H1 (cell line): ENCODE data around the gene CRACDL. TPM values are rescaled to one million over a fixed set of nuclear protein-coding genes. Genes with fewer than 3 reads are reported as not detected.

Experiments used
- CTCF ChIA-PET: fragments of 300-600 bp; sonication (Branson Sonifier 250); formaldehyde crosslinking; loops from one replicate; lab custom pipeline; 2021; ENCODE audit not compliant: partially characterized antibody; lab: Charles Lee
- POLR2A ChIA-PET: fragments of 300-600 bp; sonication (Branson Sonifier 250); formaldehyde crosslinking; loops from one replicate; lab custom pipeline; 2021; ENCODE audit warnings: inconsistent platforms; ENCODE audit not compliant: partially characterized antibody; lab: Charles Lee
- DNase-seq, 2 experiments: peaks; one replicate each; pipeline versions ENCODE4 v3.0.0 to v3.0.0-alpha.2; 2010 to 2022; ENCODE audit warnings: low spot score in 2 of 2, low read depth in 1 of 2, mixed read lengths in 1 of 2
- FAIRE-seq: peaks from 2 replicates; lab custom pipeline; 2011; peaks lifted over from hg19 to GRCh38; lab: Jason Lieb, UNC
- H2AFZ ChIP-seq: 2 replicates; pipeline ENCODE4 v1.8.1; 2012; ENCODE audit warnings: low read length, inconsistent platforms
- H2AK5ac ChIP-seq: 2 replicates; pipeline ENCODE4 v1.6.1; 2013; ENCODE audit warnings: low read depth, low read length
- H2BK120ac ChIP-seq: replicated peaks from 2 replicates; pipeline ENCODE3; 2013; ENCODE audit warnings: low read depth, low read length, inconsistent platforms
- H2BK12ac ChIP-seq: 2 replicates; pipeline ENCODE4 v1.6.1; 2013; ENCODE audit warnings: low read depth, low read length
- H2BK15ac ChIP-seq: 2 replicates; pipeline ENCODE4 v1.6.1; 2013; ENCODE audit warnings: low read length
- H2BK20ac ChIP-seq: 2 replicates; pipeline ENCODE4 v1.6.1; 2013; ENCODE audit warnings: low read length
- H2BK5ac ChIP-seq: 2 replicates; pipeline ENCODE4 v1.6.1; 2013; ENCODE audit warnings: low read depth, low read length
- H3K14ac ChIP-seq: 2 replicates; pipeline ENCODE4 v1.6.1; 2013; ENCODE audit warnings: inconsistent platforms; ENCODE audit not compliant: insufficient read length
- H3K18ac ChIP-seq: 2 replicates; pipeline ENCODE4 v1.6.1; 2013; ENCODE audit warnings: low read length; ENCODE audit errors: extremely low read depth
- H3K23ac ChIP-seq: 2 replicates; pipeline ENCODE4 v1.6.1; 2013; ENCODE audit warnings: inconsistent platforms; ENCODE audit not compliant: insufficient read length
- H3K23me2 ChIP-seq: 2 replicates; pipeline ENCODE4 v1.6.1; 2013; ENCODE audit warnings: low read depth, low read length
- H3K27ac ChIP-seq: 2 replicates; pipeline ENCODE4 v1.6.1; 2011; ENCODE audit warnings: low read depth, low read length, inconsistent platforms
- H3K27me3 ChIP-seq, 4 experiments: replicated peaks in 1 of 4; 1 replicate in 1 of 4; 2 replicates in 3 of 4; pipeline versions ENCODE4 v1.6.1 to v1.8.1; 2011 to 2013; ENCODE audit warnings: low read length in 3 of 4, mild to moderate bottlenecking in 3 of 4, inconsistent platforms in 2 of 4, mixed read lengths in 2 of 4, moderate library complexity in 1 of 4; ENCODE audit not compliant: control insufficient read depth in 3 of 4, insufficient read depth in 3 of 4; ENCODE audit errors: extremely low read depth in 1 of 4
- H3K36me3 ChIP-seq, 4 experiments: 2 replicates each; pipeline versions ENCODE4 v1.6.1 to v1.8.1; 2011 to 2013; ENCODE audit warnings: mild to moderate bottlenecking in 4 of 4, low read length in 3 of 4, moderate library complexity in 2 of 4, control low read depth in 1 of 4, inconsistent platforms in 1 of 4; ENCODE audit not compliant: insufficient read depth in 4 of 4, control insufficient read depth in 2 of 4
- H3K4ac ChIP-seq: replicated peaks from 2 replicates; pipeline ENCODE3; 2013; ENCODE audit warnings: low read length, low read depth, mixed read lengths, inconsistent platforms; ENCODE audit not compliant: insufficient read length
- H3K4me1 ChIP-seq, 4 experiments: replicated peaks in 1 of 4; 1 replicate in 1 of 4; 2 replicates in 3 of 4; pipeline versions ENCODE4 v1.6.1 to v1.8.1; 2011 to 2013; ENCODE audit warnings: low read length in 3 of 4, inconsistent platforms in 2 of 4, mixed read lengths in 1 of 4; ENCODE audit not compliant: insufficient read depth in 4 of 4, control insufficient read depth in 3 of 4
- H3K4me2 ChIP-seq, 2 experiments: 2 replicates each; pipeline versions ENCODE4 v1.6.1 to v1.8.1; 2011 to 2013; ENCODE audit warnings: low read depth in 2 of 2, low read length in 2 of 2, control low read depth in 1 of 2, inconsistent platforms in 1 of 2, mild to moderate bottlenecking in 1 of 2; ENCODE audit not compliant: insufficient read depth in 1 of 2
- H3K4me3 ChIP-seq, 4 experiments: fragments of 200-600, 300-600 bp in 1 of 4; sonication (generic), shearing (Covaris generic), sonication (Bioruptor Twin) in 1 of 4; 2 replicates each; pipeline versions ENCODE4 v1.5.1 to v1.8.1; 2011 to 2016; ENCODE audit warnings: low read length in 4 of 4, low read depth in 3 of 4, control low read depth in 2 of 4, inconsistent platforms in 2 of 4, mild to moderate bottlenecking in 2 of 4, mixed read lengths in 1 of 4, moderate library complexity in 1 of 4; ENCODE audit not compliant: insufficient read depth in 2 of 4; ENCODE audit errors: extremely low read depth in 1 of 4
- H3K56ac ChIP-seq: replicated peaks from 2 replicates; pipeline ENCODE3; 2013; ENCODE audit warnings: low read depth, mild to moderate bottlenecking, mixed read lengths, low read length, inconsistent platforms; ENCODE audit not compliant: insufficient read length
- H3K79me1 ChIP-seq: 2 replicates; pipeline ENCODE4 v1.6.1; 2013; ENCODE audit warnings: low read depth, low read length, control low read depth
- H3K79me2 ChIP-seq, 2 experiments: 2 replicates each; pipeline versions ENCODE4 v1.6.1 to v1.8.1; 2012 to 2013; ENCODE audit warnings: low read length in 2 of 2, mild to moderate bottlenecking in 2 of 2, inconsistent platforms in 1 of 2; ENCODE audit not compliant: insufficient read depth in 2 of 2, control insufficient read depth in 1 of 2
- H3K9ac ChIP-seq, 4 experiments: replicated peaks in 1 of 4; 1 replicate in 1 of 4; 2 replicates in 3 of 4; pipeline versions ENCODE4 v1.6.1 to v1.8.1; 2011 to 2013; ENCODE audit warnings: low read depth in 3 of 4, low read length in 3 of 4, control low read depth in 2 of 4, mild to moderate bottlenecking in 2 of 4, moderate library complexity in 2 of 4, inconsistent platforms in 1 of 4; ENCODE audit errors: extremely low read depth in 1 of 4
- H3K9me3 ChIP-seq, 2 experiments: 2 replicates each; pipeline versions ENCODE4 v1.6.1 to v1.8.1; 2012 to 2013; ENCODE audit warnings: mild to moderate bottlenecking in 2 of 2, moderate library complexity in 2 of 2, control low read depth in 1 of 2, inconsistent platforms in 1 of 2, low read depth in 1 of 2, low read length in 1 of 2, mixed read lengths in 1 of 2; ENCODE audit not compliant: insufficient read depth in 2 of 2
- H4K20me1 ChIP-seq, 2 experiments: replicated peaks in 1 of 2; 2 replicates each; pipeline versions ENCODE3 to v1.8.1; 2011 to 2013; ENCODE audit warnings: inconsistent platforms in 2 of 2, low read length in 2 of 2, mild to moderate bottlenecking in 1 of 2; ENCODE audit not compliant: insufficient read depth in 2 of 2, control insufficient read depth in 1 of 2
- H4K5ac ChIP-seq: 2 replicates; pipeline ENCODE4 v1.6.1; 2013; ENCODE audit warnings: low read length, low read depth, mixed read lengths, inconsistent platforms; ENCODE audit not compliant: insufficient read length
- H4K8ac ChIP-seq: 2 replicates; pipeline ENCODE4 v1.8.0; 2013; ENCODE audit warnings: mild to moderate bottlenecking, moderate library complexity, low read length, inconsistent platforms; ENCODE audit not compliant: insufficient read depth; ENCODE audit errors: extremely low read depth
- H4K91ac ChIP-seq: replicated peaks from 2 replicates; pipeline ENCODE3; 2013; ENCODE audit warnings: low read length, mixed read lengths, inconsistent platforms; ENCODE audit not compliant: insufficient read length
- ASH2L ChIP-seq: fragments of 200-600, 300-600 bp; sonication (generic); IDR thresholded peaks from one replicate; pipeline ENCODE4 v1.7.1; 2017; ENCODE audit warnings: low read length
- KDM5A ChIP-seq: fragments of 200-600 bp; IDR thresholded peaks from 2 replicates; pipeline ENCODE4 v1.7.1; 2012; ENCODE audit warnings: mild to moderate bottlenecking, low read length, inconsistent platforms, mixed read lengths
- MAX ChIP-seq: IDR thresholded peaks from 2 replicates; pipeline ENCODE4 v1.6.1; 2012; ENCODE audit warnings: inconsistent platforms
- PHF8 ChIP-seq: fragments of 200-600 bp; sonication (generic); conservative IDR thresholded peaks from 2 replicates; pipeline ENCODE4 v1.7.1; 2012; ENCODE audit warnings: low read depth, mild to moderate bottlenecking, inconsistent platforms, low read length, moderate library complexity
- SIRT6 ChIP-seq: IDR thresholded peaks from one replicate; pipeline ENCODE4 v1.7.1; 2012; ENCODE audit warnings: low read length, inconsistent platforms
- USF2 ChIP-seq: IDR thresholded peaks from 2 replicates; pipeline ENCODE4 v1.6.1; 2011; ENCODE audit warnings: low read length, improper control_type of control experiment
- WGBS, 2 experiments: shearing (Covaris generic) in 1 of 2; methylation state at CpG; one replicate each; pipeline versions ENCODE4 v1.1.6 to v1.1.7; 2013 to 2015; ENCODE audit warnings: low lambda C conversion rate in 2 of 2, mixed read lengths in 2 of 2, inconsistent platforms in 1 of 2, low coverage in 1 of 2, missing lambda C conversion rate in 1 of 2; ENCODE audit not compliant: insufficient replicate concordance in 2 of 2, insufficient coverage in 1 of 2, insufficient read length in 1 of 2; ENCODE audit errors: extremely low coverage in 1 of 2, missing lambda C conversion rate in 1 of 2; 5-methylcytosine and 5-hydroxymethylcytosine counted together
- polyA plus RNA-seq, 7 experiments: library from polyadenylated mRNA; depleted of rRNA in 3 of 7; stranded (reverse) in 5 of 7; unstranded in 2 of 7; fragments of >200 nt in 5 of 7; fragments of 200-250 nt in 2 of 7; gene quantifications; 1 replicate in 5 of 7; 2 replicates in 1 of 7; 4 replicates in 1 of 7; pipeline versions ENCODE4 v1.2.1 to v1.2.3, GENCODE V29; 2011 to 2013; ENCODE audit warnings: missing spikeins in 2 of 7, mixed read lengths in 2 of 7
- total RNA-seq: library from RNA; stranded (reverse); fragmentation: NEBNext Ultra II Directional; extraction: Animal tissue kit (Norgen Biotek cat#: 25700); gene quantifications from 2 replicates; pipeline ENCODE4 v1.2.1, GENCODE V29; 2021

The CRACDL gene
- total and polyA plus RNA-seq, 2 of the 8 experiments (the other 6 are each of a cell fraction or from before 2014, with no cell fraction given), result 0.07 to 0.38 TPM

GRCh38 chr2:98903767-98904485, 32.1 kb downstream of the CRACDL start:
- Histone ChIP-seq H3K18ac (peak overlapping the region; percentile 32; the same call in 1 of the 2 replicates), H3K27ac (no peak overlapping the region), H3K14ac (no peak overlapping the region), H3K23ac (no peak overlapping the region), H4K8ac (no peak overlapping the region), H2BK120ac (no peak overlapping the region), H4K91ac (no peak overlapping the region), H2AK5ac (no peak overlapping the region), H3K9ac (no peak overlapping the region), H2BK5ac (no peak overlapping the region), H2BK15ac (no peak overlapping the region), H3K4ac (no peak overlapping the region), H4K20me1 (no peaks in the 10 kb centered on the region), H3K4me3 (no peak overlapping the region), H2BK20ac (no peak overlapping the region), H3K4me2 (no peak overlapping the region), H4K5ac (no peak overlapping the region), H3K4me1 (peaks cover 0 to 8% (median 3%) of the 10 kb centered on the region in 4 experiments; a peak in 3 of 7 replicates), H3K56ac (no peak overlapping the region), H3K27me3 (no peaks in the 10 kb centered on the region), H3K9me3 (no peaks in the 10 kb centered on the region), H3K79me2 (no peaks in the 10 kb centered on the region), H3K79me1 (no peaks in the 10 kb centered on the region), H2AFZ (no peak overlapping the region), H2BK12ac (0 out of 2 replicates have a peak overlapping the region, but pooled peaks have one; percentile 4), H3K36me3 (no peaks in the 10 kb centered on the region), H3K23me2 (no peaks in the 10 kb centered on the region)
- WGBS, 2 experiments, result 88% methylated on average over 13 of the region's 13 CpGs; no CpG with 5 or more reads in 1 of the 2 experiments
- FAIRE-seq, result no peak
- ChIA-PET CTCF (interaction anchor here (1.3 kb wide), 1 partner anchor 8 kb away, joined by 3 read pairs; no protein-coding TSS in a partner anchor), POLR2A (no interaction called here)
- TF ChIP-seq SIRT6, result no peak
- TF ChIP-seq MAX, result peak; percentile 47
- no peak for TF ChIP-seq KDM5A
- TF ChIP-seq ASH2L, result no peak
- TF ChIP-seq PHF8, result no peak
- no peak for TF ChIP-seq USF2
- DNase-seq, result peak in 1 of 2 experiments; percentile 39
